SK-N-SH treated with all-trans-retinoic acid at 6 μM for 48 hours (cell line): ENCODE data around the gene TMEM222.

Source experiments
- ARNTL ChIP-seq: fragments of 450-650 bp; formaldehyde crosslinking; IDR thresholded peaks from 2 replicates; pipeline ENCODE4 v1.5.0; 2020; ENCODE audit warnings: low read depth, mild to moderate bottlenecking, moderate library complexity, borderline replicate concordance
- CSRNP3 ChIP-seq: fragments of 250-450 bp; sonication (Bioruptor Pico); IDR thresholded peaks from 2 replicates; pipeline ENCODE4 v1.5.1; 2021; ENCODE audit warnings: mild to moderate bottlenecking, moderate library complexity
- PATZ1 ChIP-seq: fragments of 250-450 bp; sonication (Bioruptor Pico); IDR thresholded peaks from 2 replicates; pipeline ENCODE4 v1.8.0; 2020; ENCODE audit warnings: mild to moderate bottlenecking, moderate library complexity, borderline replicate concordance
- PPARA ChIP-seq: fragments of 250-450 bp; sonication (Bioruptor Pico); IDR thresholded peaks from 2 replicates; pipeline ENCODE4 v1.5.0; 2020; ENCODE audit warnings: mild to moderate bottlenecking, borderline replicate concordance
- RARB ChIP-seq: fragments of 250-450 bp; sonication (Bioruptor Pico); IDR thresholded peaks from 2 replicates; pipeline ENCODE4 v1.8.0; 2021; ENCODE audit warnings: mild to moderate bottlenecking, moderate library complexity
- TCF4 ChIP-seq: fragments of 250-450 bp; sonication (Bioruptor Pico); IDR thresholded peaks from 2 replicates; pipeline ENCODE4 v1.8.0; 2021; ENCODE audit warnings: mild to moderate bottlenecking, moderate library complexity, borderline replicate concordance
- ZFP3 ChIP-seq: fragments of 250-450 bp; sonication (Bioruptor Pico); IDR thresholded peaks from 2 replicates; pipeline ENCODE4 v1.5.0; 2020; ENCODE audit warnings: mild to moderate bottlenecking, moderate library complexity
- ZNF70 ChIP-seq: fragments of 450-650 bp; formaldehyde crosslinking; IDR thresholded peaks from 2 replicates; pipeline ENCODE4 v1.5.0; 2020; ENCODE audit warnings: mild to moderate bottlenecking, moderate library complexity

- TF ChIP-seq ZFP3 (CRISPR knock-in tag) = no peak
- no peak for TF ChIP-seq CSRNP3
- no peak for TF ChIP-seq PPARA (CRISPR knock-in tag)
- no peak for TF ChIP-seq RARB (CRISPR knock-in tag)
- TF ChIP-seq ZNF70 (CRISPR knock-in tag) = no peak
- no peak for TF ChIP-seq TCF4 (CRISPR knock-in tag)
- no peak for TF ChIP-seq PATZ1 (CRISPR knock-in tag)
- TF ChIP-seq ARNTL (CRISPR knock-in tag) = no peak
Observed at GRCh38 chr1:27346357-27346756, 24.4 kb downstream of the TMEM222 start.
